Testis (tissue), 2 donors: ENCODE results near the gene HUS1B.

Experiments used
- CTCF ChIP-seq, 3 experiments: fragments of 450-650 bp in 2 of 3; fragments of 200-600 bp in 1 of 3; sonication (generic) in 1 of 3; IDR thresholded peaks; one replicate each; pipeline ENCODE4 v1.5.1; 2016 to 2019; ENCODE audit warnings: antibody characterized with exemption in 3 of 3, mild to moderate bottlenecking in 2 of 3, moderate library complexity in 1 of 3
- POLR2A ChIP-seq: fragments of 450-650 bp; IDR thresholded peaks from one replicate; pipeline ENCODE4 v1.6.1; 2017; ENCODE audit warnings: antibody characterized with exemption, mild to moderate bottlenecking, moderate library complexity

- no peak for TF ChIP-seq CTCF (IDR thresholded peaks at IDR 0.05)
- TF ChIP-seq POLR2A: no peak
Observed at GRCh38 chr6:678520-678919, 21.6 kb upstream of the HUS1B start.
